Fibroblast of villous mesenchyme (primary cell): ENCODE results near the gene SLC30A3. TPM values are rescaled to one million over a fixed set of nuclear protein-coding genes. Genes with fewer than 3 reads are reported as not detected.
A peak's percentile ranks its signal among the peaks of the same experiment; 100 is the strongest.

ENCODE experiments used
- DNase-seq: peaks from one replicate; pipeline ENCODE4 v3.0.0-alpha.2; 2010; ENCODE audit warnings: low read depth
- H3K4me3 ChIP-seq: 2 replicates; pipeline ENCODE4 v1.5.1; 2011; ENCODE audit warnings: low read depth, mild to moderate bottlenecking, low read length
- CTCF ChIP-seq: IDR thresholded peaks from 2 replicates; pipeline ENCODE4 v1.5.1; 2012; ENCODE audit warnings: low read depth, mild to moderate bottlenecking, low read length; ENCODE audit not compliant: insufficient read depth
- total RNA-seq: library from RNA; depleted of rRNA; stranded (reverse); fragments of >200 nt; gene quantifications from 2 replicates; pipeline ENCODE4 v1.2.3, GENCODE V29; 2012

The SLC30A3 gene
- total RNA-seq, 1 donor, result not detected

DNA sequence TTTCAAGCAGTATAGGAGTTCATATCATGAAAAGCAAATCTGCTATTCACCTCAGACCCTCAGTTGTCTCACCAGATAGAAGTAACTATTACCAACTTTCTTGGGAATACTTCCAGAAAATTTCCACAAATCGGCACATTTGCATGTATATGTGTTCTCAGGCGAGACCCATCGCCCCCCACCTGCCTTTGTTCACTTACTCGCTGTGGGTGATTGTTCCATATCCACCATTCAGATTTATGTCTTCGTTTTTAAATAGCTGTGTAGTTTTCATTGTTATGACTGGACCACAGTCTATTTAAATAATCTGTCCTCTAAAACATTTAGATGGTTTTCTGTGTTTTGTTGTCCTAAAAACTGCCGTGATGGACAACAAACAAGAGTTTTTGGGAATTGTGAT lies 22.6 kb upstream of the SLC30A3 start:
- no peak for DNase-seq
- TF ChIP-seq CTCF, result no peak
- H3K4me3 ChIP-seq, result no peak overlapping the region

DNA sequence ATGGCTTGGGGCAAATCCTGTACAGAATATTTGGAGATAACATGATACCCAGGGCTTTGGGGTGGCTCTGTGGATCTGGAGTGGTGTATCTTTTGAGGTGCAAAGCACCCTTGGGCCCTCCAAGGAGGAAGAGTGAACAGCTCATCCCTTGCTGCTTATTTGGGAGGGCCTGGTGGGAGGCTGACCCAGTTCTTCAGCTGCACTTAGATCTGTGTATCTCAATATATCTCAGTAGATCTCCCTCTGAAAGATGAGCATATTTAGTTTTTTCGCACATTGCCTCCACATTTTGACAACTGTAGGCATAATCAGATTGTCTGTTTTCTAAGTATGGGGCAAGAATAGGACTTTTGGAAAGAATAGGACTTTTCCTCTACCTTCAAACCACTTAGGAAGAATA lies 22.1 kb upstream of the SLC30A3 start:
- TF ChIP-seq CTCF, result no peak
- no peak overlapping the region for H3K4me3 ChIP-seq
- DNase-seq, result no peak

DNA sequence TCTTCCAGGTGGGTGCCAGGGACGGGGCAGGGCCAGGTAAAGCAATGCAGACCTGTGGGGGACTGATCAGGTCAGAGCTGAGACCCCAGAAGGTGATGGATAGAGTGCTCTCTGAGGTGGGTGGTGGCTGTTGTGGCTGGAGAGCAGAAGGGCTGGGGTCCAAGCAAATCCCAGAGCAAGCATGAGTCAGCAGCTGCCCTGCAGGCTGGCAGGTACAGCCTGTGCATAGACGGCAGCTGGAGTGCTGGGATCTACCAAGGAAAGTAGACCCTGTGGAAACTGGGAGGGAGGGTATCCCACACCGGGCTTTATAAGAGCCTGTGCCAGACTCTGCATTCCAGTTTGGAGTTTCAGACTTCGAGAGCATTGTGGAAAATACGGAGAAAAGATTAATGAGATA lies 20.0 kb upstream of the SLC30A3 start:
- no peak for TF ChIP-seq CTCF
- DNase-seq, result no peak
- no peak overlapping the region for H3K4me3 ChIP-seq

DNA sequence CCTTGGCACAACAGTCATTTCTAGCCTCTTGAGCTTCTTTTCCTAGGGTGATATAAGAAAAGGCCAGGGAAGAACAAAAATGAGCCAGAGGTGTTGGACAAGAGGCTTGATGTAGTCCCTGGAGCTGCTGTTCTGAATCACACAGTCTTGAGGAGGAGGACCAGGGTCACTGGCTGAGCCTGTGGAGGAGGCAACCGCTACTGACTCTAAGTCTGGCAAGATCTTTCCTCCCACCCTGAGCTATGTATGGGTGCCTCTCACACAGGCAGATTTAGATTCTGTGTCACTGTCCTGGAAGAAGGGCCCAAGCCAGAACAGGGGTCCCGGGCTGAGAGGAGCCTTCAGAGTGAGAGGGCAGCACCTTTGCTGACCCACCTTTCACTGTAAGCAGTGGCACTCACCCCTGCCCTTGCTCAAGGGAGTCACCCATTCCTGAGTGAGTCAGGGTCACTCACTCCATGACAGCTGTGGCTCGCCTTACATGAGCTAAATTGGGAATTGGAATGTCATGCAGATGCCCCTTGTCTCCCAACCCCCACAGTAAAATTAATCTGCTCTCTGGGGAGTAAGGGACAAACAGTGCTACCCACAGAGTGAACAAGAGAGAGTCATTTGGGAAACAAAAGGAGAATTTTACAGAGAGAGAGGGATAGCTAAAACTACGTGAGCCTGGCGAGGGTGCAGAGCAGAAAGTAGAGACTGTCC lies 19.2 kb upstream of the SLC30A3 start, which contains the start of gene TRIM54:
TSS of gene TRIM54 (plus strand) at position 575 of the 705 bp plus-strand sequence. CDS start 303 bp downstream, outside the sequence.
- H3K4me3 ChIP-seq, result no peak within 1 kb of the TSS
- peak; percentile 26 for DNase-seq
- no peak for TF ChIP-seq CTCF

- no peak for TF ChIP-seq CTCF
- H3K4me3 ChIP-seq, result no peak overlapping the region
- DNase-seq, result no peak
Measured at GRCh38 chr2:27281442-27281841, 18.6 kb upstream of the SLC30A3 start.

DNA sequence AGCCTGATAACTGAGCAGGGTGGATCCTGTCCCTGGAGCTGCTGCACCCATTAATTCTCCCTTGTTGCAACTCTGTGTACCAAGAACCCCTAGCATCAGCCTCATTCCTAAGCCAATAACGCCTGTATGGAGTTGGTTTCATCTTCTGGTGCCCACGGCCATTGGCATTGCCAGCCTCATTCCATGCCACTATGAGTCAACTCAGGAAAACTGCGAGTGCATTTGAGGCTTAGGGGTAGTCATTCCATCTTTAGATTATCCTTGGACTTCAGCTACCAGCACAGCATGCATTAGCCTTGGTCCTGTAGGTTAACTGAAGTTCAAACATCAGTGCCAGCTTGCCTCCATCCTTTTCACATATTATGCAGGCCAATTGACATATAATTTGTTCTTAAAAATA lies 18.0 kb upstream of the SLC30A3 start:
- DNase-seq, result no peak
- H3K4me3 ChIP-seq, result no peak overlapping the region
- no peak for TF ChIP-seq CTCF

DNA sequence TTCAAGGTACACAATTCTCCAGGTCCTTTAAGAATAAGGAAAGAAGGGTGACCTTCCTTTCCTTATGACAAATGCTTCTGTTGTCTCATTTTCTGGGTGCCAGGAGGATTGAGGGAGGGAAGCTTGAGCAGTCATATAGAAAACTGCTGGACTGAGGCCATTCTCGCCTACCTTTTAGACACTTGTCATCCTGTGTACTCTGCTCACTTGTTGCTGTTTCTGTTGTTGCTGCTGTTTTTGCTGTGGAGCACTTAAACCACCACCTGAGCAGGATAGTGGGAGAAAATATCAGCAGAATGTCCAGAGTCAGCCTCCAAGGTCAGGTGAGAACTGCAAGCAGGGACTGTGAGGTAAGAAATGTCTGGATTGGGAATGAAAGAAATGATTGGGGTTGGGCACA lies 15.2 kb upstream of the SLC30A3 start:
- no peak for TF ChIP-seq CTCF
- H3K4me3 ChIP-seq, result no peak overlapping the region
- DNase-seq, result no peak
